ENCODE measurements around the gene GSTT2. TPM values are rescaled to one million over a fixed set of nuclear protein-coding genes. Genes with fewer than 3 reads are reported as not detected.

The GSTT2 gene
- total RNA-seq, result 0.73 TPM in 1 of 2 replicates, not detected in the other

GRCh38 chr22:23979557-23980240 lies at the start of gene GSTT2:
TSS of gene GSTT2 (plus strand) at chr22:23980134.

GRCh38 chr22:23961084-23961771 lies 18.7 kb upstream of the GSTT2 start, which contains the start of gene GSTT2B:
TSS of gene GSTT2B (minus strand) at chr22:23961195. CDS start at chr22:23961131, 64 bp downstream.

DNA sequence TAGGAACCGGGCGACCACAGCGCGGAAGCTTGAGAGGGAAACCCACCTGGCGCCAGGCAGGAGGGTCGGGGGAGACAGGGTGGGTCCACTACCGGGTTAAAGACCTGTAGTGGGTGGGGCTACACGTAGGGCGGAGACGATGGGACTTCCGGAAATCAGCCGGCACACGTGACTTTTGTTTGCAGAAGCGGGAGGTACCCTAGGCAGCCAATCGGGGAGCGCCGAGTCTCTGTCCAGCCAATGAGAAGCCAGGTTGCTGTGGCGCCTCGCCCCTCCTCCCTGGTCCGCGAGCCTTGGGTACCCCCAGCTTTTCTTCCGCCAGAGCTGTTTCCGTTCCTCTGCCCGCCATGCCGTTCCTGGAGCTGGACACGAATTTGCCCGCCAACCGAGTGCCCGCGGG lies 13.4 kb upstream of the GSTT2 start, which contains the start of gene DDTL:
TSS of gene DDTL (plus strand) at position 321 of the 400 bp plus-strand sequence. CDS start at position 348, 27 bp downstream.

GRCh38 chr22:23974345-23974744 lies 5.6 kb upstream of the GSTT2 start, which contains the start of gene DDT:
TSS of gene DDT (minus strand) at chr22:23974441. CDS start at chr22:23974414, 27 bp downstream.

GRCh38 chr22:24005201-24005600 lies 25.3 kb downstream of the GSTT2 start, which contains the start of gene GSTT4:
TSS of gene GSTT4 (minus strand) at chr22:24005453. CDS start at chr22:24005356, 97 bp downstream.

Other genes starting within 250 kb of the GSTT2 start
- gene ZNF70, start 229.0 kb upstream of the GSTT2 start, total RNA-seq, result 3.3 and 4.9 TPM in 2 replicates
- gene VPREB3, start 225.7 kb upstream of the GSTT2 start, total RNA-seq, result not detected in 2 replicates
- not detected in 2 replicates for gene C22orf15, start 217.1 kb upstream of the GSTT2 start, total RNA-seq
- 1.1 and 10.9 TPM in 2 replicates for gene CHCHD10, start 212.2 kb upstream of the GSTT2 start, total RNA-seq
- gene MMP11, start 207.3 kb upstream of the GSTT2 start, total RNA-seq, result 2.9 and 3.3 TPM in 2 replicates
- gene SMARCB1, start 193.2 kb upstream of the GSTT2 start, total RNA-seq, result 53.0 and 58.8 TPM in 2 replicates
- gene DERL3, start 141.1 kb upstream of the GSTT2 start, total RNA-seq, result 0.37 and 1.6 TPM in 2 replicates
- gene SLC2A11, start 122.3 kb upstream of the GSTT2 start, total RNA-seq, result 6.2 and 6.3 TPM in 2 replicates
- 204 and 431 TPM in 2 replicates for gene MIF, start 85.8 kb upstream of the GSTT2 start, total RNA-seq
- gene GSTT2B, start 18.9 kb upstream of the GSTT2 start, total RNA-seq, result 0.39 and 8.5 TPM in 2 replicates
- 3.7 TPM in 2 replicates for gene DDTL, start 13.2 kb upstream of the GSTT2 start, total RNA-seq
- gene DDT, start 5.7 kb upstream of the GSTT2 start, total RNA-seq, result 99.7 and 132 TPM in 2 replicates
- not detected in 2 replicates for gene GSTT4, start 25.3 kb downstream of the GSTT2 start, total RNA-seq
- 55.5 and 63.1 TPM in 2 replicates for gene CABIN1, start 31.2 kb downstream of the GSTT2 start, total RNA-seq
- 2.9 and 15.6 TPM in 2 replicates for gene SUSD2, start 201.4 kb downstream of the GSTT2 start, total RNA-seq